DMS79 (cell line): Measurements from ENCODE around the gene HSPA13.
"Not testable (repeated sequence)": the region's sequence is repeated elsewhere in the genome, so short reads cannot be mapped to it uniquely, and the experiment has no call there.

Experiments
- DNase-seq: peaks from one replicate; lab custom pipeline; 2025; lab: John Stamatoyannopoulos, UW

Gene HSPA13

GRCh38 chr21:14382835-14383595, at the start of gene HSPA13:
Gene HSPA13 (minus strand): TSS chr21:14383146. CDS start chr21:14383119, 27 bp downstream.
- peak; percentile 99 for DNase-seq

- DNase-seq: no peak
Observed at GRCh38 chr21:14418920-14419319, 36.0 kb upstream of the HSPA13 start.

DNA sequence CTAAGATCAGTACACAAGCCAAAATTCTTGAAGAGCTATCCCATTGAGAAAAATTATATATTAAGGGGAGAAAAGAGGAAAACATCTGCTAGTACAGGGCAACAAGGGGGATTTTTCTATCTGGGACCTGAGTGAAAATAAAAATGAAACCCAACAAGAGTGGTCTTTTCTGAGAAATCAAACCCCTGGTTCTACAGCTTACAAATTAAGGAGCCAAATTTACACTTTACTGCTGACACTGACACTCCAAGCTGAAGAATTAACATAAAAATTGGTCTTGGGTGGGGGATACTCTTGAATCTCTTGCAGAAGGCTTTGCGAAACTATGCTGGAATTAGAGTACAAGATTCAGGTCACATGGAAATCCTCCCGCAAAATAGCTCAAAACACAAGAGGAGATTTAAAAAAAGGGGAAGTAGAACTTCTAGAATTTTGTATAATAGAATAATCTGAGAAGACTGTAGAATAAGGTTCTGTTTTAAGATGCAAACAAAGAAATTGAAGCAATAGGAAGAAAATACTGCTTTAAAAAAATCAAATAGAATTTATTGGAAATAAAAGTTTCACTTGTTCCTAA, 32.1 kb upstream of the HSPA13 start:
- DNase-seq: no peak

DNA sequence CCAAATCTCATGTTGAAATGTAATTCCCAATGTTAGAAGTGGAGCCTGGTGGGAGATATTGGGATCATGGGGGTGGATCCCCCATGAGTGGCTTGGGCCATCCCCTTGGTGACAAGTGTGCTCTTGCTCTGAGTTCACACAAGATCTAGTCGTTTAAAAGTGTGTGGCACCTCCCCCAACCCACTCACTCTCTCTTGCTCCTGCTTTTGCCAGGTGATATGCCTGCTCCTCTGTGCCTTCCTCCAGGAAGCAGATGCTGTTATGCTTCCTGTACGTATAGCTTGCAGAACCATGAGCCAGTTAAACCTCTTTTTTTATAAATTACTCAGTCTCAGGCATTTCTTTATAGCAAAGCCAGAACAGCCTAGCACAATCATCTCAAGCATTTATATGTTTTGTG, 23.0 kb upstream of the HSPA13 start:
- no peak for DNase-seq

- DNase-seq: no peak
Observed at GRCh38 chr21:14405225-14405624, 22.3 kb upstream of the HSPA13 start.

DNA sequence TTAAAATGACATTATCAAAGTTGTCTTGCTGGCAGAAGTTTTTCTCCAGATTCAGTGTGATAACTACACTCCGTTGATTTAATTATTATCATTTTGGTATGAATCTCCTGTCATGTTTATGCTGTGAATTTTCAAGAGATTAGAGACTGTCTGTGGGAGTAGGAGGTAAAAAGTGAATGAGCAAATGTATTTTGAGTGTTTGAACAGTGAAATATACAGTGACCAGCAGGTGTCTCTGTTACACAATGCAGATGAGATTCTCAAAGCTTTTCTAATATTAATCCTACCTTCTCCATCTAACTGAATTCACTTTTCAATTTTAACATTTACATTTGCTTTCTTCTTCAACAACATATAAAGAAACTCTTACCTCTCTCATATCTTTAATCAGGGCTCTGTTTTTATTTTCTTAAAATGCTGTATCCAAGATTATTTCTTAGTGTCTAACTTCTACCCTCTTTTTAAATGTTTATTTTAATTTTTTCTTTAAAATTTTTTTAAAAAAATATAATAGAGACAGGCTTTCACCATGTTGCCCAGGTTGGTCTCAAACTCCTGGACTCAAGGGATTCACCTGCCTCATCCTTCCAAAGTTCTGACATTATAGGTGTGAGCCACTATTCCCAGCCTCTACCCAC, 20.9 kb upstream of the HSPA13 start:
- DNase-seq: no peak

DNA sequence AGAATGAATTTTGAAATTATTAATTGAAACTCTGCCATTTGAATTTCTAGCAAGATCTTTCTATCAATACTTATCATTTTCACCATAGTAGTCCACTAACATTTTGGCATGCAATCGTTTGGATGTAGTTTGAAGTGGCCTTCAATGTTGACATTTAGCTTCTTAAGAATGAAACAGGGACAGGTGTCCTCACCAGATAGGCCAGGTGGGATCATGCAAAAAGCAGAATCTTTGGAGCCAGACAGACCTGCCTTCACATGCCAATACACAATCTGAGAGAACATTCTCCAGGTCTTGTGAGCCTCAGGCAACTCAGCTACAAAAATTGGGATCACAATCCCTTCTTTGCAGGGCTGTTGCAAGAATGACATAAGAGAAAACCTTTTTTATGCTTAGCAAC, 18.3 kb upstream of the HSPA13 start:
- DNase-seq: no peak

- no peak for DNase-seq
Observed at GRCh38 chr21:14388282-14388681, 5.3 kb upstream of the HSPA13 start.

DNA sequence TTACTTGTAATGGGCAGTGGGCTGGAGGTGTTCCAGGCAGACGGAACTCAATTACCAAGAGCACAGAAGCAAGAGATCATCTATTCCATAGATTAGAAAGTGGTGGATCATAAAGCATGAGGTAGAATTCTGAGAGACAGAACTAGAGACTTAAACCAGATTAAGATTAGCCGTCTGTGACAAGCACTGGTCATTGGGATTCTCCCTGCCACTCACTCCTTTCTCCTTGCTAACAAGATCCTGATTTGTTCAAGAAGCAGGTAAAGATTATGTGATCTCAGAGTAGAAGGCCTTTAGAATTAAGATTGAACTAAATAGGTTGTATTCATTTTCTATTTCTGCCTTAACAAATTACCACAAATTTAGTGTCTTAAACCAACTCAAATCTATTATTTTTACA, 1.5 kb upstream of the HSPA13 start:
- no peak for DNase-seq

GRCh38 chr21:14383596-14384180, 742 bp upstream of the HSPA13 start:
- DNase-seq: peak; percentile 0

- DNase-seq: peak; percentile 47
Observed at GRCh38 chr21:14382486-14382834, 486 bp downstream of the HSPA13 start.

DNA sequence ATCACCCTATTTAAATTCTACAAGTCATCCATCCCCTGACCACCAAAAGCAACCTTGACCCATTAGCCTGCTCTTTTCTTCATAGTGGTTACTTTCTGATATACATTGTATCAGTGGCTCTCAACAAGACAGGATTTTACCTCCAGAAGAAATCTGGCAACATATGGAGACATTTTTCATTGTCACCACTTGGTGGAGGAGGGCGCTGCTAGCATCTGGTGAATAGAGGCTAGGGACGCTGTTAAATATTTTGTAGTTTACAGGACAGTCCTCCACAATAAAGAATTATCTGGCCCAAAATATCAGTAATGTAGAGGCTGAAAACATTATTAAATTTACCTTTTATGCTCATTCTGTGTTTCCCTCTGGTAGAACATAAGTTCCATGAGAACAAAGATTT, 6.1 kb downstream of the HSPA13 start:
- DNase-seq: no peak

DNA sequence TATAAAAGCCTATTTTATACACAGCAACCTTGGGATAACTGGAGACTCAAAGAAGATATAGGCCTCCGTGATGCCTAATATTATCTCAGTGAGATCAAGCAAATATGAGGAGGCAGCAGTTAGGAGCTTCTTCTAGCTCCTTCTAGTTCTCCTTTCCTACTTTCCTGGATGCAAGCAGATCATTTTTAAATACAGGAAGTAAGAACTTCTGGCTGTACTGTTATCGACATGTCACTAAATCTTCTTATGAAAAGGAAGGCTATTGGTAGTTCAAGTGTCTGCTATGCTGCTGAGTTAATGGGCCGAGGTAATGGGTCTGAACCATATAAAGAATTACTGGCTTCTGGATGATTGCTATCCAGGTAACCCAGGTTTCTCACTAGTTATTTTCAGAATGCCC, 15.9 kb downstream of the HSPA13 start:
- no peak for DNase-seq

GRCh38 chr21:14361958-14362357, 21.0 kb downstream of the HSPA13 start:
- no peak for DNase-seq

- DNase-seq: no peak
Observed at GRCh38 chr21:14358775-14359174, 24.2 kb downstream of the HSPA13 start.

DNA sequence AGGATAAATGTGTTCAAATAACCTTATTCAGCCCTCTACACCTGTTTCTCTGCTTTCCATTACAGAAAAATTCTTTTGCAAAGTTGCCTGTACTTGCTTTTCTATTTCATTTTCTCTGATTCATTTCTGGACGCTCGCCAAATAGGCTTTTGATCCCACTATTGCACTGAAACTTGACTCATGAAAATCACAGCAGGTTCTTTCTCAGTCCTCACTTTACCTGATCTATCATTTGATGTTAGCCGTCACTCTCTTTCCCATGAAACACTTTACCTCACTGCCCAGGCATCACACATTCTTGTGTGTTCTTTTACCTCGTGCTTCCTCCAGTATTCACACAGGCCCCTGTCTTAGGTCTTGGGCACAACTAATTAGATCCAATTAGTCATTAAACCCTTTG, 26.2 kb downstream of the HSPA13 start:
- DNase-seq: no peak

GRCh38 chr21:14354515-14354914, 28.4 kb downstream of the HSPA13 start:
- DNase-seq: no peak

DNA sequence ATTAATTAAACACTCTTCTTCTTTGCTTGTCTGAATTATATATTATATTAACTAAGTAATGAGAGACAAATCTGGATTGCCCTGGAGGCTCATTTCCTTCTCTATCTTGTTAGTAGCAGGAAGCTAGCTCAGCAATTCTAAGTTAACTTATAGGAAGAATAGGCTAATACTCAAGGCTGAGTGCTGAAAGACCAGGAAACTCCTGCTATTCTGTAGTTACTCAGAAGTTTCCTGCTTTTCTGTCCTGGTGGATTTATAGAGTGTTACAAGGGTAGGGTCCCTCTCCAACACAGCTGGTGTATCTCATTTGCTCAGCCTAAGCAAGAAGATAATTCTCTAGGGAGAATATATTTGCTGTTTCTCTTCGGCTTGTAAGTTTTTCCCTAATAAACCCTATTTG, 29.2 kb downstream of the HSPA13 start:
- no peak for DNase-seq

GRCh38 chr21:14353231-14353630, 29.7 kb downstream of the HSPA13 start:
- no peak for DNase-seq

DNA sequence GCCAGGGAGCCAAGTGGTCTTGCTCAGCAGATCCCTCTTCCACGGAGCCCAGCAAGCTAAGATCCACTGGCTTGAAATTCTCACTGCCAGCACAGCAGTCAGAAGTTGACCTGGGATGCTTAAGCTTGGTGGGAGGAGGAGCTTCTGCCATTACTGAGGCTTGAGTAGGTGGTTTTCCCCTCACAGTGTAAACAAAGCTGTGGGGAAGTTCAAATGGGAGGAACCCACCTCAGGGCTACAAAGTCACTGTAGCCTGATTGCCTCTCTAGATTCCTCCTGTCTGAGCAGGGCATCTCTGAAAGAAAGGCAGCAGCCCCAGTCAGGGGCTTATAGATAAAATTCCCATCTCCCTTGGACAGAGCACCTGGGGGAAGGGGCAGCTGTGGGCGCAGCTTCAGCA, 55.6 kb downstream of the HSPA13 start:
- DNase-seq: not testable (repeated sequence)

DNA sequence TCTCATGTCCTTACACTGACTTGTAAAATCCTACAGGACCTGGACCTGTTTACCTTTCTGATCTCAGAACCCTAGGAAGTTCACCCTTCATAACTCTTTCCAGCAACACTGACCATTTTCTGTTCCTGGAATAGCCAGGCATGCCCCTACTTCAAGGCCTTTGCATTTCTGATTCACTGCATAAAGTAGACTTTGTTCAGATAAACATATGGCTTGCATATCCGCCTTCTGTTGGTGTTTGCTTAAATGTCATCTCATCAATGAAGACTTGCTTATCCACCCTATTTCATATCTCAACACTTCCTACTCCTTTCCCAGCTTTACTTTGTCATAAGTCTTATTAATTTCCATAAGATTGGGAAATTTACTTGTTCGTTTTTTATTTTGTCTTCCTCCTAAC, 57.4 kb downstream of the HSPA13 start:
- no peak for DNase-seq
